Measurements from ENCODE around the gene FUT6.
"Not testable (repeated sequence)": the region's sequence is repeated elsewhere in the genome, so short reads cannot be mapped to it uniquely, and the experiment has no call there.

The FUT6 gene

DNA sequence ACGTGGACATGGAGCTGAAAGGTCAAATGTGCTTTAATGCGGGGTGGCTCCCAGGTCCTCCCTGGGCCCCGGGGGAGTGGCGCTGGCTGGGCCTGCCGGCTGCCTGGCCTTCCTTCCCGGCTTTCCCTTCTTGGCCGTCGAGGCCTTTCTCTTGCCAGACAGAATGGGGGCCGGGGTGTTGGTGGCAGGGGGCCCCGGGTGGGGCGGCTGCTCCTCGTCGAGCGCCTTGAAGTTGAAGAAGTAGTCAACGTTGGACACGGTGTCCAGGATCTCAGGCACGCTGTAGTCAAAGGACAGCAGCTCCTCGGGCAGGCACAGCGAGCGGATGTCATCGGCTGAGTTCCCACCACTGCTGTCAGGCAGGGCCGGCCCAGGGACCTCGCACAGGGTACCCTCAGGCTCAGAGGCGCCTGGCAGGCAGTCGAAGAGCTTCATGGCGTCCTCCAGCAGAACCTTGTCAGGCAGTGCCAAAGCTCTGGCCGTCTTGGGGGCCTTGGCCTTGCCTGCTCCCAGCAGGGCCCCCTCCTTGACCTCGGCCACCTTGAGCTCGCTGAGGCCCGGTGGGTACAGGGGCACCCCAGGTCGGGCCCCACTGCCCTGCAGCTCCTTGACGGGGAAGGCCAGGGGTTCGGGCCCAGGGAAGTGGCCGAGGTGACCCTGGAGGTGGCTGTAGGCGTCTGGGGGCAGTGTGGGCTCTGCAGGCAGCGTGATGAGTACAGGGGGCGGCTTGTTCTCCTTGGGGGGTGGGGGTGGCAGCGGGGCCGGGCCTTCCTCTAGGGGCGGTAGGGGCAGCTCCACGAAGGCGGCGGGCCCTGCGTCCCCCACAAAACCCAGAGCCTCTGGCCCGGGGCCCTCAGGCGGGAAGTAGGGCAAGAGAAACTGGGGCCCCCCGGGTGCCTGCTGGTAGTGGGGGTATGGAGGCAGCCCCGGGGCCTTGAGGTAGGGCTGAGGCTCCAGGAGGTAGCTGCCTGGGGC lies 56.3 kb downstream of the FUT6 start:
- no peak for DNase-seq

DNA sequence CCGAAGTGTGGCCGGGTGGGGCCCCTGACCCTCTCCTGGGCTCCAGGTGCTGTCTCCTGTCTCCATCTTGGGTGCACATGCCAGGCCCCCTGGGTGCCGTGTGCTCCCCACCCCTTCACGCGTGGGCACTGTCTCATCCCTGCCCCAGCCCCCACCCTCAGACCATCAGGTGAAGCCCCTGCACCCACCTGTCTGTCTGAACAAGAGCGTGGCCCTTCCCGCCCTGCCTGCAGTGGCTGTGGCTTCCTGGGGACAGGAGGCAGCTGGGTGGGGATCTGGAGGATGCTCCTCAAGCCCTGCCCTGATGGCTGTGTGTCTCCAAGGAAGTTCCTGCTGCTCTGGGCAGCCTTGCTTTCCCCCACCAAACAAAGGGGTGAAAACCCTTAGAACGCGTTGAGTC lies 57.2 kb downstream of the FUT6 start:
- DNase-seq, result no peak

DNA sequence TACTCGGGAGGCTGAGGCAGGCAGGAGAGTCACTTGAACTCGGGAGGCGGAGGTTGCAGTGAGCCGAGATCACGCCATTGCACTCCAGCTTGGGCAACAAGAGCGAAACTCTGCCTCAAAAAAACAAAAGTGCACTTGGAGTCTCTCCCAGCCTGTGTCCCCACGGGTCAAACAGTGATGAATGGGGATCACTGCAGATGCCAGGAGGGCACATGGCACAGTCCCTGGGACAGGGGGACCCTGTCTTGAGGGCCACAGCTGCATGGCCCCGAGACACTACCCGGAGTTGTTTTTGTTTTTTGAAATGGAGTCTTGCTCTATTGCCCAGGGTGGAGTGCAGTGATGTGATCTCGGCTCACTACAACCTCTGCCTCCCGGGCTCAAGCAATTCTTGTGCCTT lies 58.6 kb downstream of the FUT6 start:
- not testable (repeated sequence) for DNase-seq

Measured in NCI-H774 (cell line).